NCI-H2171 treated with DMSO at 0.1 percent for 48 hours (cell line): ENCODE data around the gene CFAP68.
A peak's percentile ranks its signal among the peaks of the same experiment; 100 is the strongest.
"Not testable (repeated sequence)": the region's sequence is repeated elsewhere in the genome, so short reads cannot be mapped to it uniquely, and the experiment has no call there.

ENCODE experiments used
- DNase-seq: peaks from one replicate; lab custom pipeline; 2025; lab: John Stamatoyannopoulos, UW

The CFAP68 gene

DNA sequence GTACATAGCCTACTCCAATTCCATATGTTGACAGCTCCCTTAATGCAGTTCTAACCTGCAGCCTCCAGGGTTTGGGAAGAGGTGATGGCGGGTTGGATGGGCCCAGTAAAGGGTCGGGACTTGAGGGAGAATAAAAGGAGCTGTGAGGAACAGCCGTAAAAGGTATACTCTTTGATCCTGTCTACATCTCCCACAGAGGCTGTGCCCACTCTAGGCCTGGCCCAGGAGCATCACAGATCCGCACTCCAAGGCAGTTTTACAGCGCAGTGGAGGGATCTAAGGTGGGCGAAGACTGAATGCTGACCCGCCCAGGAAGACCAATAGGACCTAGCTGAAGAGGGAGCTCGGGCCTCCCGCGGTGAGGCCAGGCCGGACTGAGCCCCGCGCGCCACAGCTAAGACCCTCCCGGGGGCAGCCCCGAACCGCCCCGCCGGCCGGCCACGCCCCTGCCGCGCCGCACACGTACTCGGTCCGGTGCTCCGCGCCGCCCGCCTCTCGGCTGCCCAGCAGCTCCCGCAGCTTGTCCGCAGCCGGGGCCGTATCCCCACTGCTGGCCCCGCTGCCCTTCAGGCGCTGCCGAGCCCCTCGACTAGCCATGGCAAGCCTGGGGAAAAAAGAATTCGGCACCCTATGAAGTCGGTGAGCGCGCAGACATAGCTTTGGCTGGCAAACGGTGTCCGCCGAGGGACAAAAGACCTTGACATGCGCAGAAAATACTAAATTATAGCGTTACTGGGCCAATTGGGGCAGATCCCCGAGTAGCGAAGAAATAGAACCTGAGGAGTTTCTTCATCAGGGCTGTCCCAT is 8.3 kb upstream of the CFAP68 start, which contains the start of gene ALG9:
Gene ALG9, minus strand, starts transcription at position 696 of the 807 bp plus-strand sequence. Its CDS starts 99 bp downstream, at position 597.
- DNase-seq = peak; percentile 70

DNA sequence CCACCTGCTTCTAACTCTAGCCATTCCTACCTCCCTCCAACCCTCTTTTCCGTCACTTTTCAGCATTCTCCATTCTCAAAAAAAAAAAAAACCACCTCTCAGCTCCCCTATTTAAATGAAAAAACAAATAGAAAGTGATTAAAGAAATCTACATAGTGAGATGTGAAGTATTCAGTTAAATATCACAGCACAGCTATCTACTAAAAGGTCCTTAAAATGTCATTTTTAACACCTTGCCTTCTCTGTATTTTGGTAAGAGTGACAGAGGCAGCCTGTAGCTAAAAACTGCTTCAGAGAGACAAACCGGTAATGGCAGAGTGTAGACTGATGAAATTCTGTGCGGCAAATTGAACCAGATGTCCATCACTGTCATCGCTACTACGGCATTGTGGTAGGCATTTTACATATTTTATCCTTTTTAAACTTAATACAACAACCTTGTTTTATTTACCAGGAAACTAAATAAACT is 7.6 kb upstream of the CFAP68 start:
- no peak for DNase-seq

DNA sequence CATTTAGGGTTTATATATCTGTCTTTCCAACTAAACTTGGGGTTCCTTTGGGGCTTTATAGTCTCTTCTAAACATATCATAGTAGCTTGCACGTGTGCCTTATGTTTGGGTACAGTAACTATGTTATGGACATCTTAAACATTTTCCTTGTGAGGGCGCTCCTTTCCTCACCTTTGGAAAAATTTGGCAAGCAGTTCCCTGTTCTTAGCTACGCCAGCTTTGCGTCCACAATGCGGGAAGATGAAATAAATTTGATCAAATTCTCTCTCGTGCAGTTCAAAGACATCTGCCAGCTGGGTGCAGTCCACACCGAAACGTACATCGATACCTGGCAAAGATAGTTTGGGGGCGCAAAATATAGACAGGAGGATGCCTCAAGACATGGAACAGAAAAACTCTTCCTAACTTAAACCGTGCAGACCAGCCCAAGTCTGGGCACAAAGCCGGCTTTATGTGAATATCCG is 924 bp upstream of the CFAP68 start:
- no peak for DNase-seq

DNA sequence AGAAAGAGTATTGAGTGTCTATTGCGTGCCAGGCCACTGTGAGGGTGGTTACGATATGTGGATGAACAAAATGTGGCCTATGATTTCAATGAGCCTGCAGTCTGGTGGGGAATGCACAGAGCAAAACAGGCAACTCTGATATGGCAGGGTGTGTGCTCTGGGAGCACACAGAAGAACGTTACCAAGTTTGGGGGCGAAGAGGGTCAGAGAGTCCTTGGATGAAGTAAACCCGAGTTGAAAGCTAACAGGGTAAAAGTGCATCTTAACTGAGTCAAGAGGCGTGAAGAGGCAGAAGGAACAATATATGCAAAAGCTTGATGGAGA is 258 bp downstream of the CFAP68 start:
- DNase-seq = no peak

DNA sequence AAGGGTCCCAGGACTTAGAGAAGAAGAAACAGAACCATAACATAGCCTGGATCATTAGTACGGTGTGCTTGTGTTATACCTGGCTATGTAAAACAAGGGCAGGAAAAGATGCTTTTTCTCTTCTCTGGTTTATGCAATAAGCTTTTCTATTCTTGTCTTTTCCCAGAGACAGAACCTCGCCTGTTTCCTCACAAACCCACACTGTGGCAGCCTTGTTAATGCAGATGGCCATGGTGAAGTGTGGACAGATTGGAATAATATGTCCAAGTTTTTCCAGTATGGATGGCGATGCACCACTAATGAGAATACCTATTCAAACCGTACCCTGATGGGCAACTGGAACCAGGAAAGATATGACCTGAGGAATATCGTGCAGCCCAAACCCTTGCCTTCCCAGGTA is 2.9 kb downstream of the CFAP68 start:
- no peak for DNase-seq

DNA sequence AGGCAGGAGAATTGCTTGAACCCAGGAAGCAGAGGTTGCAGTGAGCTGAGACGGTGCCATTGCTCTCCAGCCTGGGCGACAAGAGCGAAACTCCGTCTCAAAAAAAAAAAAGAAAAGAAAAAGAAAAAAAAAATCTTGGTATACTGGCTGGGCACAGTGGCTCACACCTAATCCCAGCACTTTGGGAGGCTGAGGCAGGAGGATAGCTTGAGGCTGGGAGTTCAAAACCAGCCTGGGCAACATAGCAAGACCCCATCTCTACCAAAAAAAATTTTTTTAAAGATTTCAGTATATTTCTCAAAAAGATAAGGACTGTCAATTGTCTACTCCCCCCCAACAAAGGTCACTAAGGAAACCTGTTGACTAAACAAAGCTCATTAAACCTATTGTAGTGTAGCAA is 5.7 kb downstream of the CFAP68 start:
- DNase-seq = not testable (repeated sequence)

DNA sequence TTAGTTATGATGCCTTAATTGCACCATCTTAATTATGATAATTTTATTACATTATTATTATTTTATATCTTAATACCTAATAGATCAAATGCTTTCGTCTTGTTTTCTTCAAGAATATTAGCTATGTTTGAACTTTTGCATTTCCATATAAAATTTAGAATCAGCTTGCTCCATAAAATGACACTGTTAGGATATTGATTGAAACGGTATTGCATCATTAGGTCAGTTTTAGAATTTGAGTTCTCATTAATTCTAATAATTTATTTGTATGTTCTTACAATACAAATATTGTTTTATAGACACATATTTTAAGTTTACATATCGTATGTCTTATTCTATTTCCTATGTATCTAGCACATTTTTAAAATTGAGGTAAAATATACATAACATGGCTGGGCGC is 6.7 kb downstream of the CFAP68 start:
- DNase-seq = no peak

DNA sequence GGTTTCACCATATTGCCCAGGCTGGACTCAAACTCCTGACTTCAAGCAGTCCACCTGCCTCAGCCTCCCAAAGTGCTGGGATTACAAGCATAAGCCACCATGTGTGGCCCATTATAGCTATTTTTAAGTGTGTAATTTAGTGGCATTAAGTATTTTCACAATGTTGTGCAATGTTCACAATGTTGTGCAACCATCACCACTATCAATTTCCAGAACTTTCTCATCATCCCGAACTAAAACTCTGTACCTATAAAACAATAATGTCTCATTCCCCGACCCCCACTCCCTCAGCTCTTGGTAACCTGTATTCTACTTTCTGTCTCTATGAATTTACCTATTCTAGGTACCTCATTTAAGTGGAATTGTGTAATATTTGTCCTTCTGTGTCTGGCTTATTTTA is 7.5 kb downstream of the CFAP68 start:
- DNase-seq = no peak

DNA sequence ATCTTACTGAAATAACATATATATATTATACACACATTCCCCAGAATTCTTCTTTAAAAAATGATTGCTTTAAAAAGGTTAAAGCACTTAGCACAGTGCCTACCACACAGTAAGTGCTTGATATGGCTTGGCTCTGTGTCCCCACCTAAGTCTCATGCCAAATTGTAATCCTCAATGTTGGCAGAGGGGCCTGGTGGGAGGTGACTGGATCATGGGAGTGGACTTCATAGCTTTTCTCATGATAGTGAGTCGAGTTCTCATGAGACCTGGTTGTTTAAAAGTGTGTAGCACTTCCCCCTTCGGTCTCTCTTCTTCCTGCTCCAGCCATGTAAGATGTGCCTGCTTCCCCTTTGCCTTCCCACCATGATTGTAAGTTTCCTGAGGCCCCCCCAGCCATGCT is 26.1 kb downstream of the CFAP68 start:
- no peak for DNase-seq

DNA sequence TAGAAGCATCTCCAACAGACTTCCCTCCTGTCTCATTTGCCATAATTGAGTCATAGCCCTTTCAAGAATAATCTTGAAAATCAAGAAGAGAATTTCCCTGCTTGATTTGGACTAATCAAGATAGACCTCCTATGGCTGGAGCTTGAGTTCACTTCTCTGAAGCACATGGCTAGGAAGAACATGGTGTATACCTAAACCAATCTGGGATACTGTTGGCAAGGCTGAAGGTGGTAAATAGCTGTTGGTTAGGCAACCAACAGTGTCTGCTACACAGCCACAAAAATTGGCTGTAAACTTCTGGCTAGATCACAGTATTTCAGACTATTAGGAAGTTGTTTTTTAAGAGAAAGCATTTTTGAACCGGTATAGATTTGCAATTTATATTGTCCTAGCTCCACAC is 27.3 kb downstream of the CFAP68 start:
- no peak for DNase-seq

DNA sequence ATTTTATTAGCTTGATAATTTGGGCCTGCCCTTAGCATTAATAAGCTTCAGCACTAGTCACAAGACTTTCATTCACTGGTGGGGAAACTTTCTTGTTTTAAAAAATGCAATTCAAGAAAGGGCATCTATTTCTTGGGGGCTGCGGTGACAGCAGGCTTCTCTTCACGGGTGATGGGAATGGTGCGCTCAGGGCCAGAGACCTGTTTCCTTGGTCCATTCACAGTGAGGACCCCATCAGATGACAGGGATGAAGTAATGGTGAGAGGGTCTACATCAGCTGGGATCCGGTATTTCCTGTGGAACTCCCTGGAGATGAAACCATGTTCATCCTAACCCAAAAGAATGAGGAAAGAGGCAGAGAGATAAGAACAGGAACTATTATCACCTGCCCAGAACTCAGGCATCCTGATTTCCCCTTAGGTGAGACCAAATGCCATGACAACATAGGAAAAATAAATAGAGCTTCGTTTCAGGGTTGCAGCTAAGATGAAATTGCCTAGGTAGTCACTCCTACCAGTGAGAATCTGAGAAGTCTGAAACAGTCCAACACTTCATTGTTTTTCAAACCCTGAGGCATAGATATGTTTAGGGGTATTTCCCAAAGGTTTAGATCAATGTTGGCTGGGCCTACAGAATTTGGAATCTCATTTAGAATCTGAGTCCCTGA is 29.4 kb downstream of the CFAP68 start:
- no peak for DNase-seq

DNA sequence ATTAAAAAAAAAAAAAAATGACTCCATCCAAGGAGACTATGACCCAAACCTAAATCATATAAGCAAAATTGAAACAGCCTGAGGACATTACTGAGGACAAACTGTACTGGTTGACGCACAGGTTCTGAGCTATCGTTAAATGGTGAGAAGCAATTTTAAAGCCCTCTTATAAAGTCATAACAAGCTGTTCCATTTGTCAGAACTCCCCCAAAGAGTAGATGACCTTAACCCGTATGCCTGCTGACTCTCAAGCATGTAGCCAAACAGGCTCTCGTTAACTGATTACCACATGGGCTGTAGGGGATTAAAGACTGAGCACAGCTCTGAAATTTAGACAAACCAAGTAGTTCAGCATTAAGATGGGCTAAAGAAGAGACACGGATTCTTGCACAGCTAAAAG is 30.0 kb downstream of the CFAP68 start:
- no peak for DNase-seq

DNA sequence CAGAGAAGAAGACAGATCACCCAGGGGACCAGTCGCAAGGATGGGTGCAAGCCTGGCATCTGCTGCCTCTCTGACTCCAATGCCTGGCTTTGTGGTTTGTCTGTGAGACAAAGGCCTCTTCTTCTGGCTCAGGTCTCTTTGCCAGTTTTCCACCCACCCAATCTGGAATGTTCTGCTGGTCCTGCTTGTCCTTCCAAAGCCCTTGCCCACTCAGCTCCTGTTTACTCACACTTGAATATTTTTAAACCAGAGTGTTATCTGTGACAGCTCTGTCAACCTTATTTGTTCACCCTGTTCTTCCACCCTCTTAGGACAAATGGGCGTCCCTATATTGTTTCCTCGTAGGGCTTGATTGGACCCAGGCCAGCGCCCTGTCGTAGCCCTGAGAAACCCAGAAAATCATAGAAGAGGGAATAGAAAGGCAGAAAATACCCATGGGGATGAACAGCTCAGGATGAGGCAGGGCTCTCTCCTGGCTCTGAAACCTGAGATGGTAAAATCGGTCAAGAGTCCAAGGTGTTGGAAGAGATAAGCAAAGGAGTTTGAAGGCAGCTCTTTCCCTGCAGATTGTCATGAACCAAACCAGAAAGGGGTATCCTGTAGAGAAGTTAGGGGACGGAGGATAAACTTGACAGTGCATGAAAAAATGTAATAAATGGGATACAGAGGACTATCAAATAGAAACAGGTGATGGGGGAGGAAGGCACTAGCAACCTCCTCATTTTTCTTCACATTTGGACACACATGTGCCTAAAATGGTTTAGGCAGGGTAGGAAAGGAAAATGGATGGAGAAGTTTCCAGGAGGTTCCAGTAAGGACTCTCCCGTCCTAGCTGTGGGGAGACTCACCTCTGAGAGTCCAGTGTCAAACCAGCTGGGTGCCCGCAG is 31.6 kb downstream of the CFAP68 start:
- no peak for DNase-seq

DNA sequence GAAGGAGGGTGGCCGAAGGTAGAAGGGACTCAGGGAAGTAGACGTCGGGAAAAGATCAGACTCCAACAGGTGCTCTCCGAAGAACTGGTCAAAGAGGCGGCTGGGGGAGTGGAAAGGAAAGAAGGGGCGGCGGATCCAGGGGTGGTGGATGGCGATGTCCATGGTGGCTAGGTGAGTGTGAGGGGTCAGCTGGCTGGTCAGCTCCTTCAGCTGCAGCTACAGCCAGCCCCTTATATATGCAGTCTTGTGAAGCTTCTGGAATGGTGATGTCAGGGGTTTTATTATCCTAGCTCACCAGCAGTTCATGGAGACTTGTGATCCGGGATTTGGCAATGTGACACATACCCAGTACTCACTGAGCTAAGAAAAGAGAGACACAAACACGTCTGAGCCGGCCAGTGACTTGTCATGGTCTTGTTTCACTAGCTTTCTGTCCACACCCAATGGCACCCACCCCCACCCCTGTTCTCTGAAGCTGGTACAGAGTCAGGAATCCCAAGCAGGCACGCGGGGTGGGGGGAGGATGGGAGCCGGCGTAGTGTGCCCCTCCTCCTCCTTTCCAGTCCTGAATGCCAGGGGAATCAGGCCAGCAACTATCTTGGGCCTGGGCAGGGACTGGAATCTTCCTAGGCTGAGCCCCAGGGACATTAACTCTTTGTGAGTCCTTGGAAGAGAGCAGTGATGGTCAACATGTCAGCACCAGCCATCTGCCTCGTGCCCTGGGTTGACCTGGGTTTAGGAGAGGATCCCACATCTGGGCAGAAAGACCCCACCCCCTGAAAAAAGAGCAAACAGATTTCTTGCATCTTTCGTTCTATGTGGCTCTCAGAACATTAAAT is 32.4 kb downstream of the CFAP68 start, which contains the start of gene CRYAB:
Gene CRYAB, minus strand, starts transcription at position 208 of the 839 bp plus-strand sequence. Its CDS starts 46 bp downstream, at position 162.
- no peak for DNase-seq

DNA sequence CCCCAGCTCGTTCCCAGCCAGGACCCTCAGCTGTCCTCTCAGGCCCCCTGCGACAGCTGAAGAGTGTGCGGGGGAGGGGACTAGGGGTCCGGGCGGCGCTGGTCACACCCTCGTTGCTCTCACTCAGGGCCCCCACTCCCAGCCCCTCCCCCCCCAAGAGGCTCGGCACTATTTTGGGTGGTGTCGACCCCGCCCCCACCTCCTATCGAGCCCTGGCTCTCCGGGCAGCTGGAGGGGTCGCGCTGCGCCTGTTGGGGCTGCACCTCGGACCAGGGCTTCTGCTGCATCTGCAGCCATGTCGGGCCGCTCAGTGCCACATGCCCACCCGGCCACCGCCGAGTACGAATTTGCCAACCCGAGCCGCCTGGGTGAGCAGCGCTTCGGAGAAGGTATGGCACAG is 33.2 kb downstream of the CFAP68 start, which contains the start of gene HSPB2:
Gene HSPB2, plus strand, starts transcription at position 200 of the 400 bp plus-strand sequence. Its CDS starts 96 bp downstream, at position 296.
- no peak for DNase-seq

DNA sequence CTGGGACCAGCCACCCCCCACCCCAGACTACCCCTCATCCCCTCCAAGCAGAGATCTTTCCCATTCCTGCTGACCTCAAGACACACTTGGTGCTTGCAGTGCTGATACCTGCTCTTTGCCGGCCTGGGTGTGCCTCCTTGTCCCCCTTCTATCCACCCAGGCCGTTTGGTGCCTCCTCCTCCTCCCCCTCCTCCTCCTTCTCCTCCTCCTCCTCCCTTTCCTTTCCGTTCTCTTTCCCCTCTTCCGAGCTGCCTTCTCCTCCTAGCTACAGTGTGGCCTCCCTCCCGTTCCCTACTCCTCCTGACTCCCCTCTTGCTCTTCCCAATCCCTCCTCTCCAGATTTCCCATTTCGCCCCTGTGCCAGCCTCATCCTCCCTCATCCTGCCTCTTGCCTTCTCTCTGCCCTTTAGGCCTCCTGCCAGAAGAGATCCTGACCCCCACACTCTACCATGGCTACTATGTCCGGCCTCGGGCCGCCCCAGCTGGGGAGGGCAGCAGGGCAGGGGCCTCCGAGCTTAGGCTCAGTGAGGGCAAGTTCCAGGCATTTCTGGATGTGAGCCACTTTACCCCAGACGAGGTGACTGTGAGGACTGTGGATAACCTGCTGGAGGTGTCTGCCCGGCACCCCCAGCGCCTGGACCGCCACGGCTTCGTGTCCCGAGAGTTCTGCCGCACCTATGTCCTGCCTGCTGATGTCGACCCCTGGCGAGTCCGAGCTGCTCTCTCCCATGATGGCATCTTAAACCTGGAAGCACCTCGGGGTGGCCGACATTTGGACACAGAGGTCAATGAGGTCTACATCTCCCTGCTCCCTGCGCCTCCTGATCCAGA is 33.9 kb downstream of the CFAP68 start:
- DNase-seq = no peak

DNA sequence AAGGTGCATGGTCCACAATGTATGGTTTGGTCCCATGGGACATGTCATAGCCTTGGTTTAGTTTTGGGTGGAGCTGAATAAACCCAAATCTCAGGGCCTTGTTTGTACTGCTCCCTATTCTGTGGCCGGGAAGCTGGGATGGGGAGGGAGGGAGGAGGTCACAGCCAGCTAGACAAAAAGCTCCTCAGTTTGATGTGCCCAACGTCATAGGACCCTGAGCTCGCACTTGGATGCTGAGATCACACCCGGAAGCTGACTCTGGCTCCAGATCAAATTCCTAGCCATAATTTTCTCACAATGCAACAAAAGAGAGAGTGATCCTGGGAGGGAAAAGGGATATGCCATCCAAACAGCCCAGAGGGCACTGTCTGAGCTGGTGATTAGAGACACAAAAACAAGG is 34.7 kb downstream of the CFAP68 start:
- DNase-seq = no peak

DNA sequence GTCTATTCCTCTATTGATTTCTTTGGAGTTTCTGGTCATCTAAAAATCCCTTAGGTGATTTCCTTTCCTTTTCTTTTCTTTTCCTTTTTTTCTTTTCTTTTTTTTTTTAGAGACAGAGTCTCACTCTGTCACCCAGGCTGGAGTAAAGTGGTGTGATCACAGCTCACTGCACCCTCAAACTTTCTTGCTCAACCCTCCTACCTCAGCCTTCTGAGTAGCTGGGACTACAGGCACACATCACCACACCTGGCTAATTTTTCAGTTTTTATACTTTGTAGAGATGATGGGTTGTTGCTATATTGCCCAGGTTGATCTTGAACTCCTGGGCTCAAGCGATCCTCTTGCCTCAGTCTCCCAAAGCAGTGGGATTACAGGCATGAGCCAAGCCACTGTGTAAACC is 37.4 kb downstream of the CFAP68 start:
- no peak for DNase-seq

DNA sequence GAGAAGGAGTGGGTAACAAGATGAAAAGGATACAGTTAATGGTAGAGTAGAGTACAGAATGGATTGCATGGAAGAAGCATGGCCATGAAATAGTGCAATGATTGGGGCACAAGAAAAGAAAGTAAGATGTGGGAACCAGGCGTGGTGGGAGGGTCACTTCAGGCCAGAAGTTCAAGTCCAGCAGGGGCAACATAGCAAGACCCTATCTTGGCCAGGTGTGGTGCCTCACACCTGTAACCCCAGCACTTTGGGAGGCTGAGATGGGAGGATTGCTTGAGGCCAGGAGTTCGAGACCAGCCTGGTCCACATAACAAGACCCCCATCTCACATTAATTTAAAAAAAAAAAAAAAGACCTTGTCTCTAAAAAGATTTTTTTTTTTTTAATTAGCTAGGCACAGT is 38.0 kb downstream of the CFAP68 start:
- no peak for DNase-seq

DNA sequence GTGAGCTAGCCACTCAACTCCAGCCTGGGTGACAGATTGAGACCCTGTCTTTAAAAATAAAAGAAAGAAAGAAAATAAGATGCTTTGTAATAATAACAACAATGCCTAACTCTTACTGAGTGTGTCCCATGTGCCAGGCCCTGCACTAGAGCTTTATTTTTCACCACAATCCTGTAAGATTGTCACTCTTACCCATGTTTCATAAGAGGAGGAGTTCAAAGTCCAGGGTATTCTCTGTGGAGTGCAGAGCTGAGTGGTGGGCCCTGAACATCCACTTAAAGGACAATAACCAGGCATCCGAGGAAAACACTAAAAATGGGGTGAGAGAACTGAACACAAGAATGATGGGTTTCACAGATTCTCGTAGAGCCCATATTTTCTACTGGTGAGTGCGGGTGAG is 38.4 kb downstream of the CFAP68 start:
- no peak for DNase-seq
